Kidney (tissue), 14 donors: ENCODE measurements around the gene SPPL2C. TPM values are rescaled to one million over a fixed set of nuclear protein-coding genes. Genes with fewer than 3 reads are reported as not detected.

Source experiments
- DNase-seq, 5 donors: peaks; one replicate each; pipeline ENCODE4 v3.0.0-alpha.2; 2013 to 2020
- FAIRE-seq: peaks from 2 replicates; lab custom pipeline; 2012; peaks lifted over from hg19 to GRCh38; lab: Jason Lieb, UNC
- H3K27ac ChIP-seq, 2 donors: one replicate each; pipeline ENCODE4 v1.7.0; 2013; ENCODE audit warnings: low read depth in 2 of 2, low read length in 2 of 2, inconsistent platforms in 1 of 2
- H3K27me3 ChIP-seq: one replicate; pipeline ENCODE4 v1.7.1; 2013; ENCODE audit warnings: low read length, inconsistent platforms; ENCODE audit not compliant: control insufficient read depth, insufficient read depth
- H3K36me3 ChIP-seq, 3 donors: one replicate each; pipeline versions ENCODE4 v1.7.0 to v1.7.1; 2013; ENCODE audit warnings: low read length in 3 of 3, control low read depth in 1 of 3, inconsistent platforms in 1 of 3; ENCODE audit not compliant: insufficient read depth in 3 of 3, control insufficient read depth in 2 of 3
- H3K4me1 ChIP-seq, 3 donors: one replicate each; pipeline versions ENCODE4 v1.7.0 to v1.7.1; 2013; ENCODE audit warnings: low read length in 3 of 3, inconsistent platforms in 1 of 3, low read depth in 1 of 3; ENCODE audit not compliant: control insufficient read depth in 2 of 3, insufficient read depth in 2 of 3
- H3K4me3 ChIP-seq, 3 donors: one replicate each; pipeline versions ENCODE4 v1.7.0 to v1.8.1; 2013; ENCODE audit warnings: low read length in 3 of 3, control low read depth in 1 of 3, inconsistent platforms in 1 of 3
- H3K9ac ChIP-seq, 3 donors: one replicate each; pipeline versions ENCODE4 v1.7.0 to v1.7.1; 2013; ENCODE audit warnings: low read length in 3 of 3, control low read depth in 1 of 3, inconsistent platforms in 1 of 3
- H3K9me3 ChIP-seq, 3 donors: one replicate each; pipeline versions ENCODE4 v1.7.0 to v1.7.1; 2013; ENCODE audit warnings: low read length in 3 of 3, control low read depth in 1 of 3, inconsistent platforms in 1 of 3; ENCODE audit not compliant: control insufficient read depth in 2 of 3, insufficient read depth in 1 of 3
- CTCF ChIP-seq: IDR thresholded peaks from 3 replicates; pipeline ENCODE4 v1.5.1; 2012; ENCODE audit warnings: mild to moderate bottlenecking, moderate library complexity, borderline replicate concordance; ENCODE audit not compliant: insufficient read depth; ENCODE audit errors: extremely low read depth
- intact Hi-C: fragments of 100-400 bp; cut with DNase I; formaldehyde crosslinking; loops from one replicate; pipeline ENCODE4 v1.11.1; 2022
- polyA plus RNA-seq: library from polyadenylated mRNA; stranded (reverse); fragments of 350-450 nt; fragmentation: Illumina TruSeq; extraction: RNeasy Lipid Tissue Mini Kit (QIAGEN cat#74804); gene quantifications from one replicate; pipeline ENCODE4 v1.2.3, GENCODE V29; 2014; ENCODE audit warnings: low read depth, low replicate concordance; ENCODE audit not compliant: insufficient read depth
- total RNA-seq: library from RNA; stranded (reverse); fragmentation: NEBNext Ultra II Directional; extraction: Animal tissue kit (Norgen Biotek cat#: 25700); gene quantifications from one replicate; pipeline ENCODE4 v1.2.1, GENCODE V29; 2021
- donor health status: control.
- donor health status: control.
- donor health status: control.
- donor health status: control.
- donor health status: control.
- donor health status: DM: yes; HTN: yes; CAD: no.
- donor health status: Normal renal cell carcinoma (clear cell type).

Gene SPPL2C
- total and polyA plus RNA-seq, 2 donors from 2014 or later = not detected

GRCh38 chr17:45835481-45835880 lies 9.2 kb upstream of the SPPL2C start:
- Histone ChIP-seq H3K27me3 (no peaks in the 10 kb centered on the region), H3K9me3 (no peaks in the 10 kb centered on the region), H3K4me1 (no peaks in the 10 kb centered on the region), H3K9ac (no peak overlapping the region), H3K27ac (no peak overlapping the region), H3K4me3 (no peak overlapping the region), H3K36me3 (no peaks in the 10 kb centered on the region)
- FAIRE-seq = no peak
- intact Hi-C loops = no loop called here
- no peak for TF ChIP-seq CTCF
- no peak for DNase-seq

- no peaks in the 10 kb centered on the region for H3K4me1 ChIP-seq
- no peak for DNase-seq
- intact Hi-C loops = no loop called here
- no peak overlapping the region for H3K4me3 ChIP-seq
- H3K36me3 ChIP-seq = no peaks in the 10 kb centered on the region
- FAIRE-seq = no peak
- H3K9me3 ChIP-seq = no peaks in the 10 kb centered on the region
- no peak overlapping the region for H3K27ac ChIP-seq
- H3K9ac ChIP-seq = no peak overlapping the region
- no peak for TF ChIP-seq CTCF
- no peaks in the 10 kb centered on the region for H3K27me3 ChIP-seq
Measured at GRCh38 chr17:45836047-45837044, 8.3 kb upstream of the SPPL2C start.

- Histone ChIP-seq H3K27ac (no peak overlapping the region), H3K9ac (no peak overlapping the region), H3K36me3 (no peaks in the 10 kb centered on the region), H3K9me3 (no peaks in the 10 kb centered on the region), H3K4me3 (no peak overlapping the region), H3K4me1 (no peaks in the 10 kb centered on the region), H3K27me3 (no peaks in the 10 kb centered on the region)
- no peak for TF ChIP-seq CTCF
- intact Hi-C loops = no loop called here
- no peak for FAIRE-seq
- DNase-seq = no peak
Measured at GRCh38 chr17:45837187-45837586, 7.5 kb upstream of the SPPL2C start.
